H54 (cell line): ENCODE results near the gene UGCG.
A peak's percentile ranks its signal among the peaks of the same experiment; 100 is the strongest.
"Not testable (repeated sequence)": the region's sequence is repeated elsewhere in the genome, so short reads cannot be mapped to it uniquely, and the experiment has no call there.

ENCODE experiments used
- DNase-seq: peaks from one replicate; pipeline ENCODE4 v3.0.0; 2011; ENCODE audit warnings: low spot score, mixed read lengths; ENCODE audit not compliant: insufficient read length
- FAIRE-seq: peaks from 3 replicates; lab custom pipeline; 2011; peaks lifted over from hg19 to GRCh38; lab: Jason Lieb, UNC
- POLR2A ChIP-seq: IDR thresholded peaks from 2 replicates; pipeline ENCODE4 v1.6.1; 2011; ENCODE audit warnings: low read depth, mild to moderate bottlenecking, low read length

Gene UGCG

DNA sequence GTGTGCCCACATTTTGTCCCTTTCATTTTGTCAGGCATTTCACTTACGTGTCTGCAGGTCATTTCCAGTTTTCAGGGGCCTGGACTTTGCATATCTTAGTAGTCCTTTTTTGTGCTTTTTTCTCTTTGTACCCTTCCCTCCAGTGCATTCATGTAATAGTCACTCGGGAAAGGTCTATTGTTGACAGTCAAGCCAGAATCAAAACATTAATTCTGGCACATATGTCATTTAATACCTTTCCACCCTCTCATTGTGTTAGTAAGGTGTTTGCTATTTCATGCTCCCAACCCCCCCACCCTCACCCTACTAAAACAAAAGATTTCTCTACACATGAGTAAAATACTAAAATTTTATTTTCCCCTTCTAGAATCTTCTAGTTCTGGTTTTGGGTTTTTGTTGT is 42.7 kb downstream of the UGCG start:
- DNase-seq, result no peak
- no peak for TF ChIP-seq POLR2A
- FAIRE-seq, result peak; percentile 27

- TF ChIP-seq POLR2A, result no peak
- DNase-seq, result no peak
- peak; percentile 78 for FAIRE-seq
Measured at GRCh38 chr9:111940697-111941096, 44.1 kb downstream of the UGCG start.

DNA sequence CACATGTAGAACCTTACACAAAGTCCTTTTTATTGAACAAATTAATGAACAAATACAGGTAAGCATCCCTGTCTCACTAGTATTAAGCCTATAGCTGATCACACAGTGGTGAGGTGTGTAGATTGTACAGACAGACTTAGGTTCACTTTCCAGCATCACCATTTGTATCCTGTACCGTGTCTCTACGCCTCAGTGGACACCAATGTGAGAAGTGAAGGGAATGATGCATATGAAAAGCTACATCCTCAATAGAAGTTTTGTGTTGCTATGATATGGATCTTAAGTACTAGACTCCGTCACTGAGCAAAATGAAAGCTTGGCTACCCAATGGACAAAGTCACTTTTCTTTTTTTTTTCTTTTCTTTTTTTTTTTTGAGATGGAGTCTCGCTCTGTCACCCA is 46.6 kb downstream of the UGCG start:
- DNase-seq, result no peak
- peak; percentile 65 for FAIRE-seq
- TF ChIP-seq POLR2A, result no peak

DNA sequence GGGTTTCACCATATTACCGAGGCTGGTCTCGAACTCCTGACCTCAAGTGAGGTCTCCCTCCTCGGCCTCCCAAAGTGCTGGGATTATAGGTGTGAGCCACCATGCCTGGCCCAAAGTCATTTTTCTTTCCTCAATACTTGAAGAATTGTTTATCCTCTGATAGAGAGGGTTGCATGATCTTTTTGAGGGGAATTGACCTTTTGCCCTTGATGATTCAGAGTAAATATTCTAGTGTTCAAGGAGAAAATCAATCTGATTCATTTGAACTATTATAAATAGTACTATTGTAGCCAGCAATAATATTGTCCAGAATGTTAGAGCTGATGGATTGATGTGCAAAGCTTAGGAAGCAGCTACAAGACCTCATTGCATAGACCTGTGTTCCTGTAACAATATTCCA is 47.1 kb downstream of the UGCG start:
- FAIRE-seq, result no peak
- TF ChIP-seq POLR2A, result no peak
- no peak for DNase-seq

GRCh38 chr9:111944241-111944866 is 47.7 kb downstream of the UGCG start:
- FAIRE-seq, result peak; percentile 61
- no peak for DNase-seq
- TF ChIP-seq POLR2A, result no peak

- no peak for TF ChIP-seq POLR2A
- FAIRE-seq, result no peak
- no peak for DNase-seq
Measured at GRCh38 chr9:111945216-111945615, 48.6 kb downstream of the UGCG start.

DNA sequence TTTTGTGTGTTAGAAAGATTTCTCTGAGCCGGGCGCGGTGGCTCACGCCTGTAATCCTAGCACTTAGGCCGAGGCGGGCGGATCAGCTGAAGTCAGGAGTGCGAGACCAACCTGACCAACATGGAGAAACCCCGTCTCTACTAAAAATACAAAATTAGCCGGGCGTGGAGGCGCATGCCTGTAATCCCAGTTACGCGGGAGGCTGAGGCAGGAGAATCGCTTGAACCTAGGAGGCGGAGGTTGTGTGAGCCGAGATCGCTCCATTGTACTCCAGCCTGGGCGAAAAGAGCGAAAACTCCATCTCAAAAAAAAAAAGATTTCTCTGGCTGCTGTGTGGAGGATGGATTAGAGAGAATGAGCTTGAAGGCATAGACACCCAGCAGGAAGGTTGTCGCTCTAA is 51.5 kb downstream of the UGCG start:
- FAIRE-seq, result not testable (repeated sequence)

GRCh38 chr9:111948951-111949350 is 52.3 kb downstream of the UGCG start:
- TF ChIP-seq POLR2A, result no peak
- FAIRE-seq, result peak; percentile 27
- no peak for DNase-seq

More for the DNA sequence above, 51.5 kb downstream of the UGCG start:
- not testable (repeated sequence) for DNase-seq

DNA sequence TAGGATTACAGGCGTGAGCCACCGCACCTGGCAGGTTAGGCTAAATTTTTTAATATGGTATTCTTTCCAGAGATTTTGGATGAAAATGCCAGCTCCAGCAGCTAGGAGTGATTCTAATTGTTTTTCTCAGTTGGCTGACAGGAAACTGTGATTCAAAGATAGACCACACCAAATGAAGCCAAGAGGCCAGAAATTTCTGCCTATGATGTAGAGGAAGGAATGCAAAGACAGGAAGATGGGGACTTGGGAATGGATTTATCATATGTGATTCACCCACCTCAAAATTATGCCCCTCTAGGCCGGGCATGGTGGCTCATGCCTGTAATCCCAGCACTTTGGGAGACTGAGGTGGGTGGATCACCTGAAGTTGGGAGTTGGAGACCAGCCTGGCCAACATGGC is 53.3 kb downstream of the UGCG start:
- DNase-seq (no peak), FAIRE-seq (peak; percentile 74)
- TF ChIP-seq POLR2A, result no peak

DNA sequence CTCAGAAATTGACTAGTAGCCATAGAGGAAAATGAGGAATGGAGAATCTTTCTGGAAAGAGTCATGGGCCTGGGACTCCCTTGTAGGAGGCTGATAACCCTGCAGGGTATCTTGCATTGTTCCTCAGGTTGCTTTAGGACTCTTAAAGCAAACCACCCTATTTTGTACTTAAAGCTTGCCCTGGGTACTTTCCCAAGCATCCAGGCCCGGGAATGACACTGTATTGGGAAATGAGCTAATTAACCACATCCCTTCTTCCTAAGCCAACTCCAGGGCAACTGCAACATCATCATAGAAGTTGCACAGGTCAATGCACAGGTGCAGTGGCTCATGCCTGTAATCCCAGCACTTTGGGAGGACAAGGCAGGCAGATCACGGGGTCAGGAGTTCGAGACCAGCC is 55.9 kb downstream of the UGCG start:
- FAIRE-seq (peak; percentile 89), DNase-seq (peak; percentile 33)
- no peak for TF ChIP-seq POLR2A

GRCh38 chr9:111953444-111953843 is 56.8 kb downstream of the UGCG start:
- no peak for DNase-seq
- no peak for FAIRE-seq
- TF ChIP-seq POLR2A, result no peak

DNA sequence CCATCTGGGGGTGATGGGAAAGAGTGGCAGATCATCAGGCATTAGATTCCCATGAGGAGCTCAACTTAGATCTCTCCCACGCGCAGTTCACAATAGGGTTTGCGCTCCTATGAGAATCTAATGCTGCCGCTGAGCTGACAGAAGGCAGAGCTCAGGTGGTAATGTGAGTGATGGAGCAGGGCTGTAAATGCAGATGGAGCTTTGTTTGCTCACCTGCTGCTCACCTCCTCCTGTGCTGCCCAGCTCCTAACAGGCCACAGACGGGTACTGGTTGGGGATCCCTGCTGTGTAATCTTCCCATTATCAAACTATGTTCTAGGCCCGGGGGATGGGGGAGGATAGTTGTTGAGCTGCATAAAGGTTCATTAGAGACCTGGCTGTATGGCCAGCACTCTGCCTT is 58.4 kb downstream of the UGCG start:
- no peak for DNase-seq
- FAIRE-seq, result no peak

GRCh38 chr9:111957856-111958631 is 61.4 kb downstream of the UGCG start:
- DNase-seq (peak; percentile 46), FAIRE-seq (peak; percentile 98)
- TF ChIP-seq POLR2A, result no peak

More for the DNA sequence above, 58.4 kb downstream of the UGCG start:
- no peak for TF ChIP-seq POLR2A

- peak; percentile 99 for FAIRE-seq
- DNase-seq, result peak; percentile 55
- TF ChIP-seq POLR2A, result no peak
Measured at GRCh38 chr9:111959468-111960359, 63.1 kb downstream of the UGCG start.

GRCh38 chr9:111960485-111960884 is 63.9 kb downstream of the UGCG start:
- DNase-seq, FAIRE-seq: not testable (repeated sequence)
